GM21717 (cell line): ENCODE data around the gene LRP4.

ENCODE experiments used
- ATAC-seq: cut with Tn5 transposase; IDR thresholded peaks from one replicate; pipeline ENCODE4 v1.9.1; 2021; ENCODE audit warnings: mild to moderate bottlenecking, moderate library complexity; ENCODE audit not compliant: unreplicated experiment

The LRP4 gene

GRCh38 chr11:46894506-46894905, 23.8 kb downstream of the LRP4 start:
- no peak for ATAC-seq

GRCh38 chr11:46892838-46893237, 25.5 kb downstream of the LRP4 start:
- ATAC-seq: no peak

- ATAC-seq: no peak
These were observed 26.2 kb downstream of the LRP4 start for GRCh38 chr11:46892109-46892508.

GRCh38 chr11:46890665-46891064, 27.7 kb downstream of the LRP4 start:
- ATAC-seq: no peak

- no peak for ATAC-seq
These were observed 28.5 kb downstream of the LRP4 start for GRCh38 chr11:46889689-46890475.

- no peak for ATAC-seq
These were observed 29.1 kb downstream of the LRP4 start for GRCh38 chr11:46889251-46889650.

GRCh38 chr11:46888636-46889035, 29.7 kb downstream of the LRP4 start:
- ATAC-seq: no peak

- no peak for ATAC-seq
These were observed 32.1 kb downstream of the LRP4 start for GRCh38 chr11:46886211-46886610.

GRCh38 chr11:46879056-46879585, 39.2 kb downstream of the LRP4 start:
- no peak for ATAC-seq

- ATAC-seq: no peak
These were observed 40.8 kb downstream of the LRP4 start for GRCh38 chr11:46877580-46877979.

GRCh38 chr11:46876471-46876870, 41.9 kb downstream of the LRP4 start:
- no peak for ATAC-seq

GRCh38 chr11:46874586-46874985, 43.8 kb downstream of the LRP4 start:
- no peak for ATAC-seq

GRCh38 chr11:46868912-46869311, 49.4 kb downstream of the LRP4 start:
- no peak for ATAC-seq

- ATAC-seq: no peak
These were observed 53.0 kb downstream of the LRP4 start for GRCh38 chr11:46865340-46865739.

- ATAC-seq: no peak
These were observed 58.1 kb downstream of the LRP4 start for GRCh38 chr11:46860218-46860617.

- ATAC-seq: no peak
These were observed 59.3 kb downstream of the LRP4 start for GRCh38 chr11:46858920-46859546.

- no peak for ATAC-seq
These were observed 60.7 kb downstream of the LRP4 start for GRCh38 chr11:46857666-46858065.

- no peak for ATAC-seq
These were observed 61.6 kb downstream of the LRP4 start for GRCh38 chr11:46856605-46857343.

- no peak for ATAC-seq
These were observed 62.5 kb downstream of the LRP4 start for GRCh38 chr11:46855863-46856262.

GRCh38 chr11:46855167-46855566, 63.2 kb downstream of the LRP4 start:
- no peak for ATAC-seq

GRCh38 chr11:46850829-46851380, 67.4 kb downstream of the LRP4 start:
- no peak for ATAC-seq
